Endodermal cell (in vitro differentiated cells): Measurements from ENCODE around the gene ATP7A. TPM values are rescaled to one million over a fixed set of nuclear protein-coding genes. Genes with fewer than 3 reads are reported as not detected.

Experiments used
- DNase-seq: peaks from one replicate; pipeline ENCODE4 v3.0.0-alpha.2; 2017
- H3K27ac ChIP-seq: 2 replicates; pipeline ENCODE4 v1.5.1; 2013; ENCODE audit warnings: mild to moderate bottlenecking, low read depth, low read length, moderate library complexity
- H3K27me3 ChIP-seq: 2 replicates; pipeline ENCODE4 v1.6.1; 2013; ENCODE audit warnings: mild to moderate bottlenecking, low read length, moderate library complexity; ENCODE audit not compliant: insufficient read depth, control insufficient read depth, poor library complexity, severe bottlenecking
- H3K36me3 ChIP-seq: 2 replicates; pipeline ENCODE4 v1.7.0; 2013; ENCODE audit warnings: mild to moderate bottlenecking, low read length, moderate library complexity; ENCODE audit not compliant: control insufficient read depth, insufficient read depth
- H3K4me1 ChIP-seq: one replicate; pipeline ENCODE4 v1.7.0; 2013; ENCODE audit warnings: low read length; ENCODE audit not compliant: control insufficient read depth, insufficient read depth
- H3K4me3 ChIP-seq: 2 replicates; pipeline ENCODE4 v1.5.1; 2013; ENCODE audit warnings: mild to moderate bottlenecking, low read length, moderate library complexity
- H3K9ac ChIP-seq: 2 replicates; pipeline ENCODE4 v1.6.1; 2013; ENCODE audit warnings: mild to moderate bottlenecking, low read length, moderate library complexity; ENCODE audit not compliant: poor library complexity, severe bottlenecking; ENCODE audit errors: extremely low read depth
- H3K9me3 ChIP-seq: 2 replicates; pipeline ENCODE4 v1.6.1; 2013; ENCODE audit warnings: mild to moderate bottlenecking, low read length, moderate library complexity; ENCODE audit not compliant: control insufficient read depth
- H3K27ac Mint-ChIP-seq: 2 replicates; pipeline ENCODE4 v1.8.0; 2020; ENCODE audit warnings: mixed read lengths
- H3K27me3 Mint-ChIP-seq: 2 replicates; pipeline ENCODE4 v1.8.0; 2021; ENCODE audit warnings: mild to moderate bottlenecking, mixed read lengths; ENCODE audit not compliant: insufficient read depth
- H3K36me3 Mint-ChIP-seq: 2 replicates; pipeline ENCODE4 v1.8.0; 2020; ENCODE audit warnings: low read depth, mixed read lengths
- H3K4me1 Mint-ChIP-seq: 2 replicates; pipeline ENCODE4 v1.8.0; 2020; ENCODE audit warnings: mixed read lengths
- H3K4me3 Mint-ChIP-seq: 2 replicates; pipeline ENCODE4 v1.8.0; 2020; ENCODE audit warnings: mild to moderate bottlenecking, moderate library complexity, mixed read lengths
- H3K9me3 Mint-ChIP-seq: 2 replicates; pipeline ENCODE4 v1.8.0; 2020; ENCODE audit warnings: mild to moderate bottlenecking, mixed read lengths
- WGBS, 2 experiments: methylation state at CpG; one replicate each; pipeline versions ENCODE4 v1.1.5 to v1.1.7; 2013; ENCODE audit warnings: missing lambda C conversion rate in 2 of 2, mixed read lengths in 1 of 2; ENCODE audit not compliant: insufficient coverage in 1 of 2, insufficient read length in 1 of 2; 5-methylcytosine and 5-hydroxymethylcytosine counted together
- total RNA-seq, 2 donors: library from RNA; stranded (reverse); fragmentation: NEBNext Ultra II Directional in 1 of 2; extraction: Animal tissue kit (Norgen Biotek cat#: 25700) in 1 of 2; gene quantifications; 2 replicates in 1 of 2; 3 replicates in 1 of 2; pipeline ENCODE4 v1.2.1, GENCODE V29; 2021
- TF ChIP-seq, protein P1 (sequence below): fragments of 200-600 bp; sonication (generic); conservative IDR thresholded peaks from 2 replicates; pipeline ENCODE4 v1.5.0; 2021; ENCODE audit warnings: antibody characterized with exemption, mild to moderate bottlenecking

The ATP7A gene
- total RNA-seq, 2 donors from 2014 or later: 4.4 to 5.8 TPM

DNA sequence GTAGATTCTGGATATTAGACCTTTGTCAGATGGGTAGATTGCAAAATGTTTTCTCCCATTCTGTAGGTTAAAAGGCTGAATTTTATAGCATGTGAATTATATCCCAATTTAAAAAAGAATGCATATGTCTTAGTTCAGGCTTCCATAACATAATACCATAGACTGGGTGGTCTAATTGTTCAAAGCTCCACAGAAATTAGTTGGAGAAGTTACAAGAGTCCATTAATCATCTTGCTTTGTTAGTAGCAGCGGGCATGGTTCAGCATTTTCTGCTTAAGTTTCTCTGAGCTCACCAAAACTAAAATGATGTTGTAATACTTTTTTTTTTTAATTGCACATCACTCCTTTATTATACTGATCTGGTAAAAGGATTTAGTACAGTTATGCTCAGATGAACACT is 57.1 kb downstream of the ATP7A start:
- H3K9me3 ChIP-seq: no peaks in the 10 kb centered on the region
- Mint-ChIP-seq H3K27me3 (no peaks in the 10 kb centered on the region), H3K4me1 (no peaks in the 10 kb centered on the region), H3K36me3 (no peaks in the 10 kb centered on the region), H3K9me3 (peaks cover 51% of the 10 kb centered on the region), H3K27ac (no peak overlapping the region), H3K4me3 (no peak overlapping the region)
- no peak overlapping the region for H3K4me3 ChIP-seq
- no peak for DNase-seq
- H3K27ac ChIP-seq: no peak overlapping the region
- 80% methylated on average over 1 of the region's 1 CpG; no CpG with 5 or more reads in 1 of the 2 experiments for WGBS, 2 experiments
- H3K9ac ChIP-seq: no peak overlapping the region
- TF ChIP-seq, protein P1, sequence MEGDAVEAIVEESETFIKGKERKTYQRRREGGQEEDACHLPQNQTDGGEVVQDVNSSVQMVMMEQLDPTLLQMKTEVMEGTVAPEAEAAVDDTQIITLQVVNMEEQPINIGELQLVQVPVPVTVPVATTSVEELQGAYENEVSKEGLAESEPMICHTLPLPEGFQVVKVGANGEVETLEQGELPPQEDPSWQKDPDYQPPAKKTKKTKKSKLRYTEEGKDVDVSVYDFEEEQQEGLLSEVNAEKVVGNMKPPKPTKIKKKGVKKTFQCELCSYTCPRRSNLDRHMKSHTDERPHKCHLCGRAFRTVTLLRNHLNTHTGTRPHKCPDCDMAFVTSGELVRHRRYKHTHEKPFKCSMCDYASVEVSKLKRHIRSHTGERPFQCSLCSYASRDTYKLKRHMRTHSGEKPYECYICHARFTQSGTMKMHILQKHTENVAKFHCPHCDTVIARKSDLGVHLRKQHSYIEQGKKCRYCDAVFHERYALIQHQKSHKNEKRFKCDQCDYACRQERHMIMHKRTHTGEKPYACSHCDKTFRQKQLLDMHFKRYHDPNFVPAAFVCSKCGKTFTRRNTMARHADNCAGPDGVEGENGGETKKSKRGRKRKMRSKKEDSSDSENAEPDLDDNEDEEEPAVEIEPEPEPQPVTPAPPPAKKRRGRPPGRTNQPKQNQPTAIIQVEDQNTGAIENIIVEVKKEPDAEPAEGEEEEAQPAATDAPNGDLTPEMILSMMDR: no peak
- H3K36me3 ChIP-seq: no peaks in the 10 kb centered on the region
- H3K4me1 ChIP-seq: no peaks in the 10 kb centered on the region
- no peaks in the 10 kb centered on the region for H3K27me3 ChIP-seq

DNA sequence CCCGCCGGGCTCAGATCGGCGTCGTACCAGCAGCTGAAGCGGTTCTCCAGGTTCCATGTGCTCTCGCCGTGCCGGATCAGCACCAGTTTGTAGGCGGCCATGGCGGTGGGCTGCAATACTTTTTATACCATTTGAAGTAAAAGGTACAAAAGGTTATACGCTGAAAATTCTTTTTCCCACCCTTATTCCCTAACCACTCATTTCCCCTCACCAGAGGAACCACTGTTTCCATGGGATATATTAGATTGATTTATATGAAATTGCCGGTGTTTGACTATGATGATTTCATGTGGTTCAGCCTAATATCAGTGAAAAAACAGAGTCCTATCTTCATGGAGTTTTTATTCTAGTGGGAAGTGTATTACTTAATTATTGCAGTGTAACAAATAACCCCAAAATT is 59.0 kb downstream of the ATP7A start, which contains the start of gene PGAM4:
Gene PGAM4 (minus strand): TSS at position 101 of the 400 bp plus-strand sequence. CDS start 0 bp downstream, at position 101.
- Mint-ChIP-seq H3K4me3 (no peak within 1 kb of the TSS), H3K9me3 (peaks cover 56% of the 10 kb centered on the region), H3K27me3 (no peaks in the 10 kb centered on the region), H3K4me1 (no peaks in the 10 kb centered on the region), H3K36me3 (no peaks in the 10 kb centered on the region), H3K27ac (no peak within 1 kb of the TSS)
- Histone ChIP-seq H3K36me3 (no peaks in the 10 kb centered on the region), H3K9me3 (no peaks in the 10 kb centered on the region), H3K27ac (no peak within 1 kb of the TSS), H3K4me3 (no peak within 1 kb of the TSS), H3K27me3 (no peaks in the 10 kb centered on the region), H3K4me1 (no peaks in the 10 kb centered on the region), H3K9ac (no peak within 1 kb of the TSS)
- WGBS, 2 experiments: 94% methylated on average over 10 of the region's 13 CpGs; no CpG with 5 or more reads in 1 of the 2 experiments
- DNase-seq: no peak
- TF ChIP-seq, protein P1: no peak

DNA sequence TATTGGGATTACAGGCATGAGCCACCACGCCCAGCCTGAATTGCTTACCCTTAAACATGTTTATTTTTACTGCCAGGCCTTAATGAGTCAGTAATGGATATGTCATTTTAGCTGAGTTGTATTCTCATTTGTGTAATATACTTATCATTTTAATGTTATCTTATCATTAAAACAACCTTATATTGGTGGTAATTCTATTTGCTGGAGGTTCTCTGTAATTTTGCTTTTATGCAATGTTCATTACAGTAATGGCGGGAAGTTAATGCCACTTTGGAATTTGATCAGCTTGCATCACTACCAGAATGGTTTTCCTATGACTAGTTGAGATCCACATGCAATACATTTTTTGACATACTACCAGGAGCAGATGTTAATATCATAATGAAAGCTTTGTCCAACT is 65.3 kb downstream of the ATP7A start:
- WGBS, 2 experiments: 100% methylated on average over 1 of the region's 2 CpGs; no CpG with 5 or more reads in 1 of the 2 experiments

More for the DNA sequence above, 65.3 kb downstream of the ATP7A start:
- Histone ChIP-seq H3K9ac (no peak overlapping the region), H3K9me3 (no peaks in the 10 kb centered on the region), H3K36me3 (no peaks in the 10 kb centered on the region), H3K27me3 (no peaks in the 10 kb centered on the region), H3K4me3 (no peak overlapping the region), H3K4me1 (no peaks in the 10 kb centered on the region), H3K27ac (no peak overlapping the region)
- H3K9me3 Mint-ChIP-seq: peaks cover 32% of the 10 kb centered on the region
- no peaks in the 10 kb centered on the region for H3K27me3 Mint-ChIP-seq
- no peaks in the 10 kb centered on the region for H3K4me1 Mint-ChIP-seq
- no peak for DNase-seq
- TF ChIP-seq, protein P1: no peak
- no peak overlapping the region for H3K4me3 Mint-ChIP-seq
- H3K36me3 Mint-ChIP-seq: no peaks in the 10 kb centered on the region
- no peak overlapping the region for H3K27ac Mint-ChIP-seq
